Suprapubic skin (tissue), 4 donors: Measurements from ENCODE around the gene SCRN2. TPM values are rescaled to one million over a fixed set of nuclear protein-coding genes. Genes with fewer than 3 reads are reported as not detected.

Experiments
- DNase-seq, 2 donors: peaks; one replicate each; pipeline ENCODE4 v3.0.0-alpha.2; 2019; ENCODE audit warnings: low spot score in 2 of 2
- H3K27ac ChIP-seq: fragments of 200-600 bp; sonication (generic); one replicate; pipeline ENCODE4 v1.5.1; 2019
- H3K27me3 ChIP-seq: fragments of 200-600 bp; sonication (generic); one replicate; pipeline ENCODE4 v1.5.1; 2019
- H3K36me3 ChIP-seq: fragments of 200-600 bp; sonication (generic); one replicate; pipeline ENCODE4 v1.5.1; 2019
- H3K4me1 ChIP-seq: fragments of 200-600 bp; sonication (generic); one replicate; pipeline ENCODE4 v1.5.1; 2019
- H3K4me3 ChIP-seq: fragments of 200-600 bp; sonication (generic); one replicate; pipeline ENCODE4 v1.5.1; 2019; ENCODE audit warnings: mild to moderate bottlenecking
- H3K9me3 ChIP-seq: fragments of 200-600 bp; sonication (generic); one replicate; pipeline ENCODE4 v1.5.1; 2019
- CTCF ChIP-seq, 2 donors: fragments of 200-600 bp in 1 of 2; fragments of 450-650 bp in 1 of 2; sonication (generic) in 1 of 2; IDR thresholded peaks; one replicate each; pipeline ENCODE4 v1.5.1; 2016 to 2019; ENCODE audit warnings: antibody characterized with exemption in 2 of 2, mild to moderate bottlenecking in 1 of 2, moderate library complexity in 1 of 2
- EP300 ChIP-seq: sonication (generic); formaldehyde crosslinking; IDR thresholded peaks from one replicate; pipeline ENCODE4 v1.6.1; 2017; ENCODE audit warnings: antibody characterized with exemption
- POLR2A ChIP-seq, 2 donors: fragments of 450-650 bp; IDR thresholded peaks; one replicate each; pipeline ENCODE4 v1.6.1; 2017; ENCODE audit warnings: antibody characterized with exemption in 2 of 2, mild to moderate bottlenecking in 2 of 2, moderate library complexity in 2 of 2
- POLR2AphosphoS5 ChIP-seq, 3 donors: sonication (generic); formaldehyde crosslinking; IDR thresholded peaks; one replicate each; pipeline ENCODE4 v1.6.1; 2017; ENCODE audit warnings: antibody characterized with exemption in 3 of 3
- WGBS: methylation state at CpG from one replicate; pipeline ENCODE4 v1.1.5; 2018; 5-methylcytosine and 5-hydroxymethylcytosine counted together
- total RNA-seq, 4 donors: library from RNA; depleted of rRNA; stranded (reverse); fragments of >200 nt; gene quantifications; one replicate each; pipeline ENCODE4 v1.1.0, GENCODE V29; 2016

SCRN2 gene
- total RNA-seq, 4 donors from 2014 or later = 22.3 to 46.4 (median 34.7) TPM

- H3K9me3 ChIP-seq = no peaks in the 10 kb centered on the region
- H3K4me3 ChIP-seq = no peak overlapping the region
- DNase-seq = no peak
- H3K27ac ChIP-seq = no peak overlapping the region
- peaks cover 24% of the 10 kb centered on the region for H3K4me1 ChIP-seq
- WGBS = 70% methylated on average over 2 of the region's 2 CpGs
- H3K36me3 ChIP-seq = no peaks in the 10 kb centered on the region
- H3K27me3 ChIP-seq = peaks cover 35% of the 10 kb centered on the region
- TF ChIP-seq POLR2AphosphoS5 (IDR thresholded peaks at IDR 0.05) (no peak), CTCF (IDR thresholded peaks at IDR 0.05) (no peak), EP300 (no peak), POLR2A (IDR thresholded peaks at IDR 0.05) (no peak)
Observed at GRCh38 chr17:47879028-47879585, 38.0 kb upstream of the SCRN2 start.

GRCh38 chr17:47878203-47879027 is 37.3 kb upstream of the SCRN2 start:
- no peaks in the 10 kb centered on the region for H3K36me3 ChIP-seq
- H3K27me3 ChIP-seq = peaks cover 40% of the 10 kb centered on the region
- no peak overlapping the region for H3K27ac ChIP-seq
- peaks cover 18% of the 10 kb centered on the region for H3K4me1 ChIP-seq
- TF ChIP-seq CTCF (IDR thresholded peaks at IDR 0.05) (no peak), POLR2AphosphoS5 (IDR thresholded peaks at IDR 0.05) (no peak), POLR2A (IDR thresholded peaks at IDR 0.05) (no peak), EP300 (no peak)
- 47% methylated on average over 9 of the region's 10 CpGs for WGBS
- no peak overlapping the region for H3K4me3 ChIP-seq
- no peaks in the 10 kb centered on the region for H3K9me3 ChIP-seq
- DNase-seq = no peak

GRCh38 chr17:47877368-47878034 is 36.4 kb upstream of the SCRN2 start:
- TF ChIP-seq POLR2AphosphoS5 (IDR thresholded peaks at IDR 0.05) (no peak), CTCF (IDR thresholded peaks at IDR 0.05) (no peak), POLR2A (IDR thresholded peaks at IDR 0.05) (no peak), EP300 (no peak)
- 56% methylated on average over 9 of the region's 9 CpGs for WGBS
- H3K36me3 ChIP-seq = no peaks in the 10 kb centered on the region
- peaks cover 49% of the 10 kb centered on the region for H3K27me3 ChIP-seq
- H3K4me1 ChIP-seq = peaks cover 17% of the 10 kb centered on the region
- H3K27ac ChIP-seq = no peak overlapping the region
- H3K4me3 ChIP-seq = no peak overlapping the region
- no peaks in the 10 kb centered on the region for H3K9me3 ChIP-seq
- DNase-seq = no peak

GRCh38 chr17:47875011-47875985 is 34.2 kb upstream of the SCRN2 start:
- no peaks in the 10 kb centered on the region for H3K9me3 ChIP-seq
- 54% methylated on average over 10 of the region's 11 CpGs for WGBS
- peaks cover 70% of the 10 kb centered on the region for H3K27me3 ChIP-seq
- TF ChIP-seq CTCF (IDR thresholded peaks at IDR 0.05) = no peak
- TF ChIP-seq POLR2A (IDR thresholded peaks at IDR 0.05) = no peak
- no peak for TF ChIP-seq POLR2AphosphoS5 (IDR thresholded peaks at IDR 0.05)
- no peak for TF ChIP-seq EP300
- DNase-seq = no peak
- peaks cover 15% of the 10 kb centered on the region for H3K4me1 ChIP-seq
- no peak overlapping the region for H3K27ac ChIP-seq
- H3K36me3 ChIP-seq = no peaks in the 10 kb centered on the region
- H3K4me3 ChIP-seq = no peak overlapping the region
